Neuron (in vitro differentiated cells): ENCODE measurements around the gene LGI2.

Experiments
- H2AFZ ChIP-seq: one replicate; pipeline ENCODE4 v1.6.1; 2013; ENCODE audit warnings: low read depth, mild to moderate bottlenecking, inconsistent platforms, low read length, moderate library complexity
- H3K27me3 ChIP-seq: one replicate; pipeline ENCODE4 v1.6.1; 2013; ENCODE audit warnings: low read length; ENCODE audit not compliant: insufficient read depth
- H3K36me3 ChIP-seq: one replicate; pipeline ENCODE4 v1.6.1; 2013; ENCODE audit warnings: low read length; ENCODE audit not compliant: insufficient read depth
- H3K4me1 ChIP-seq: one replicate; pipeline ENCODE4 v1.6.1; 2013; ENCODE audit warnings: low read length; ENCODE audit not compliant: insufficient read depth
- H3K4me3 ChIP-seq: 2 replicates; pipeline ENCODE4 v1.5.1; 2013; ENCODE audit warnings: mild to moderate bottlenecking, low read length, moderate library complexity
- H3K9me3 ChIP-seq: one replicate; pipeline ENCODE4 v1.6.1; 2013; ENCODE audit warnings: low read length

LGI2 gene

DNA sequence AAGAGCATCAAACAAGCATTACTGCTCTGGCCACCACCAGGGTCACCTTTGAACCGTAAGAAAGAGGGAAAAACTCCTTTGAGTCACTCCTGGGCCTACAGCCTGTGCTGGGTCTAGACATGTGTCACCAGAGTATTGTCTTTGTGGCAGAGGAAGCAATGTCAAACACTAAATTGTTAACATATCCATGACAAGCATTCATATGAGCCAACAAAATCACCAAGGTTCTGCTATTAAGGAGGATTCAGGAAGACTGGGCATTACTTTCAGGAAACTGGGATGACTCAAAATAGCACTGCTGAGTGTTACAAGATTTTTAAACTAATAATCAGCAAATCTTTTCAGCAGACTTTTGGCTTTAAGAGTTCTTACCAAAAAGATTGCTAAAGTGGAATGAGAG, 28.1 kb downstream of the LGI2 start:
- Histone ChIP-seq H2AFZ (no peak overlapping the region), H3K4me1 (no peaks in the 10 kb centered on the region), H3K9me3 (peaks cover under 1% of the 10 kb centered on the region), H3K36me3 (no peaks in the 10 kb centered on the region), H3K27me3 (no peaks in the 10 kb centered on the region), H3K4me3 (no peak overlapping the region)

- no peak overlapping the region for H3K4me3 ChIP-seq
- H2AFZ ChIP-seq = no peak overlapping the region
- H3K27me3 ChIP-seq = no peaks in the 10 kb centered on the region
- no peaks in the 10 kb centered on the region for H3K4me1 ChIP-seq
- no peaks in the 10 kb centered on the region for H3K9me3 ChIP-seq
- H3K36me3 ChIP-seq = no peaks in the 10 kb centered on the region
These were observed 29.2 kb downstream of the LGI2 start for GRCh38 chr4:25001509-25001908.

DNA sequence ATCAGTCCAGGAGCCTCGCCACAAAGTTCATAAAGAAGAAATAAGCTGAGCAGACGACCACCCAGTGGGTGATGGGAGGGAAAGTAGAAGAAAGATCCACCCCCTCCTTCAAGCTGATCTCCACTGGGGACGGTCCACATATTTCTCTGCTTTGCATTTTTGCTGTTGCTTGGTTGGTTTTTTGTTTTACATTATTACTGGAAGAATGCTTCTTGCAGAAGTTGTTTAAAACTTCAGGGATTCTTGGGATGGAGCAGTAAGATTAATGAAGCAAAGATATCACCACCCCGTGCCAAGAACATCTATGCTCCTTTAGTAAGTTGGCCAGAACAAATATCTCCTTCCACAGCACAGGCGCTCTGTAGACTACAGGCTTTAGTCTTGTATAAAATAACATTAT, 30.1 kb downstream of the LGI2 start:
- H3K4me3 ChIP-seq = no peak overlapping the region
- no peaks in the 10 kb centered on the region for H3K4me1 ChIP-seq
- no peaks in the 10 kb centered on the region for H3K27me3 ChIP-seq
- H3K36me3 ChIP-seq = no peaks in the 10 kb centered on the region
- no peak overlapping the region for H2AFZ ChIP-seq
- no peaks in the 10 kb centered on the region for H3K9me3 ChIP-seq

DNA sequence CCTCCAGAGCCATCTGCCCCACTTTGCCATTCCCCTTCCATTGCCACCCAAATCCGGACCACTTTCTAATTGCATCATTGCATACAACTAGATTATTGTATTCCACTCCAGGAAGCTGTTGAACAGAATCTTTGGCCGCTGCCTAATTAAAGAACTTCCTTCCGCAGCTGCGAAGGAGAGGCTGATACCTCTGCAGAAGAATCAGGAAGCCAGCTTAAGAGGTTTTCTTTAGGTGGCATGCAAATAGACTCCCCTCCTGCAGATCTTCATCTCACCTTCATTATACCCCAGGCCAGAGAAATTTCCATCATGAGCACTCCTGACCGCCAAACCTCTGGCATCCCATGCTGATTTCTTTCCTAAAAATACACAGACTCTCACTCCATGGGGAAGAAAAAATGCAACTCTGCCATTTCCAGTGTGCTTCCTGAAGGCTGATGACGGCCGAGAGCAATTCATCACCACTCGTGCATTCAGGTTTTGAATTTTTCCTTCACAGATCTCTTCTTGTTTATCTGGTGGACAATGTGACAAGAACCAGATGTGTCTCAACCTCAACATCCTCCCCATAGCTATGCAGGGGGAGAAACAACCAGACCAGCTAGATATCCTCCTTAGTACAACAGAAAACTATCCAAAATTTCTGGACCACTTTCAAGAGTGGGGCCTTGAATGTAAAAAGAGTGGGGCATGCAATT, 31.2 kb downstream of the LGI2 start:
- H2AFZ ChIP-seq = no peak overlapping the region
- no peaks in the 10 kb centered on the region for H3K4me1 ChIP-seq
- no peaks in the 10 kb centered on the region for H3K36me3 ChIP-seq
- H3K27me3 ChIP-seq = no peaks in the 10 kb centered on the region
- H3K4me3 ChIP-seq = no peak overlapping the region
- H3K9me3 ChIP-seq = no peaks in the 10 kb centered on the region

DNA sequence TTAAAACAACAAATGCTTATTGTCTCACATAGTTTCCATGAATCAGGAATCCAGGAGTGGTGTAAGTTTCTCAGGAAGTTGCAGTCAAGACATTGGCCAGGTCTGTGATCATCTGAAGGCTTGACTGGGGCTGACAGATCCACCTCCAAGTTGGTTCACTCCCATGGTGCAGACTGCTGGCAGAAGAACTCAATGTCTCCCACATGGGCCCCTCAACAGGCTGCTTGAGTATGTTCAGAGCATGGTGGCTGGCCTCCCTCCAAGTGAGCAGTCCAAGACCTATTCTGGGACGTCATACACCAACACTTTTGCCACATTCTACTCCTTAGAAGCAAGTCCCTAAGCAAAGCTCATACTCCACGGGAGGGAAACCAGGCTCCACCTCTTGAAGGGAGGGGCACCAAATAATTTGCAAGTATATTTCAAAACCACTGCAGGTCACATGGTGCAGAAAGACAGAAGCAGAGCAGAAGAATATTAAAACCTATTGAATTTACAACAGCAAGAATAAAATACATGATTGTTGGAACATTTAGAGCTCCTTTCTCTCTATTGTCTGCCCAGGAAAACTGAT, 35.3 kb downstream of the LGI2 start:
- Histone ChIP-seq H3K4me1 (no peaks in the 10 kb centered on the region), H3K9me3 (no peaks in the 10 kb centered on the region), H2AFZ (no peak overlapping the region), H3K36me3 (no peaks in the 10 kb centered on the region), H3K4me3 (no peak overlapping the region), H3K27me3 (no peaks in the 10 kb centered on the region)

- Histone ChIP-seq H3K4me1 (no peaks in the 10 kb centered on the region), H3K36me3 (no peaks in the 10 kb centered on the region), H3K27me3 (no peaks in the 10 kb centered on the region), H3K9me3 (no peaks in the 10 kb centered on the region), H3K4me3 (no peak overlapping the region), H2AFZ (no peak overlapping the region)
These were observed 37.1 kb downstream of the LGI2 start for GRCh38 chr4:24993551-24994080.

- H2AFZ ChIP-seq = no peak overlapping the region
- H3K4me3 ChIP-seq = no peak overlapping the region
- no peaks in the 10 kb centered on the region for H3K36me3 ChIP-seq
- no peaks in the 10 kb centered on the region for H3K9me3 ChIP-seq
- no peaks in the 10 kb centered on the region for H3K4me1 ChIP-seq
- no peaks in the 10 kb centered on the region for H3K27me3 ChIP-seq
These were observed 37.8 kb downstream of the LGI2 start for GRCh38 chr4:24992968-24993367.

DNA sequence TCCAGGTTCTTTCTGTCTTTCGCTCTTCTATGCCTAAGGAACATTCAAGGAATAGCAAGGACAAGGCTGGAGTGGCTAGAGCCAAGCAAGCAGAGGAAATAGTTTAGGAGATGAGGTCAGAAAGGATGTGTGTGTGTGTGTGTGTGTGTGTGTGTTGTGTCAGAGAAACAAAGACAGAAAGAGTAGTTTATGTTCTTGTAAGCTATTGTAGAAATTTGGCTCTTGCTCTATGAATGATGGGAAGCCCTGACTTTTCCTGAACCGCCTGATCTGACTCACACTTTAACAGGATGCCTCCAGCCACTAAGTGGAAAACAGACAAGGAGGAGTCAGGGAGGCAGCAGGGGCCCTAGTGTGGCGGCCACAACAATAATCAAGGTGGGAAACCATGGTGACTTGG, 39.7 kb downstream of the LGI2 start:
- H3K9me3 ChIP-seq = no peaks in the 10 kb centered on the region
- H3K36me3 ChIP-seq = no peaks in the 10 kb centered on the region
- H3K4me3 ChIP-seq = no peak overlapping the region
- no peaks in the 10 kb centered on the region for H3K27me3 ChIP-seq
- H3K4me1 ChIP-seq = no peaks in the 10 kb centered on the region
- H2AFZ ChIP-seq = no peak overlapping the region

DNA sequence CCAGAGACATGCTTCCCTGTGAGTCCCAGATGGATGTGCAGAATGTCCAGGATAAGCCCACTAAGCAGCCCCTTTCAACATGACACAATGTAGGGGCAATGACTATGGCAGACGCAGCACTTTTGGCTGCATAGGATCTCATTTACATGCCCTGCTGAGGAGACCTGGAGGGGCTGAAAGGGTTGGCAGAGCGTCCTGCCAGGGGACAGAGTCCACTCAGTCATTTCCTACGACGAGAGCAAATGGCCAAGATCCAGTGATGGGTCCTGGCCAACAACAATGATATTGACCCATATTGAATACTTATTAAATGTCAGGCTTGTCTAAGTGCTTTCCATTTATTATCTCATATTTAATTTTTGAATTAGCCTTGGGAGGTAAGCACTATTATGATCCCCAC, 41.4 kb downstream of the LGI2 start:
- Histone ChIP-seq H3K4me3 (no peak overlapping the region), H3K9me3 (no peaks in the 10 kb centered on the region), H3K27me3 (no peaks in the 10 kb centered on the region), H3K36me3 (no peaks in the 10 kb centered on the region), H2AFZ (no peak overlapping the region), H3K4me1 (no peaks in the 10 kb centered on the region)

DNA sequence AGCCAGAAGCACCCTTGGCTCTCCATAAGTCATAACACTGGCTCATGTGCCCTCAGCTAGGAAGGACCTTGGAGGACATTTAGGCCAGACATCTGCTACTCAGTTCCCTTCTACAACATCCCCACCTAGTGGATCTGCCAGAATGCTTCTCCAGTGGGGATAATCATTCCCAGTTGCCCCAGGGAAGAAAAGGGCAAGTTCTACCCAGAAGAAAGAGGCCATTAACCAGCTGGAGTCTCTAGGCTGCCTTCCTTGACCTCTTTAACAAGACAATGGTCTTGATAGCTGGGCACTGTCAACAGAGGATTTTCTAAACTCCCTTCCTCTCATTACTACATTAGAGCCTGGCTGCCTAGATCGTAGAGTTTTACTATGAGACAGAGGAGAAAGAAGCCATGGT, 42.0 kb downstream of the LGI2 start:
- H3K4me3 ChIP-seq = no peak overlapping the region
- no peaks in the 10 kb centered on the region for H3K27me3 ChIP-seq
- H3K36me3 ChIP-seq = no peaks in the 10 kb centered on the region
- H3K9me3 ChIP-seq = no peaks in the 10 kb centered on the region
- no peak overlapping the region for H2AFZ ChIP-seq
- H3K4me1 ChIP-seq = no peaks in the 10 kb centered on the region

DNA sequence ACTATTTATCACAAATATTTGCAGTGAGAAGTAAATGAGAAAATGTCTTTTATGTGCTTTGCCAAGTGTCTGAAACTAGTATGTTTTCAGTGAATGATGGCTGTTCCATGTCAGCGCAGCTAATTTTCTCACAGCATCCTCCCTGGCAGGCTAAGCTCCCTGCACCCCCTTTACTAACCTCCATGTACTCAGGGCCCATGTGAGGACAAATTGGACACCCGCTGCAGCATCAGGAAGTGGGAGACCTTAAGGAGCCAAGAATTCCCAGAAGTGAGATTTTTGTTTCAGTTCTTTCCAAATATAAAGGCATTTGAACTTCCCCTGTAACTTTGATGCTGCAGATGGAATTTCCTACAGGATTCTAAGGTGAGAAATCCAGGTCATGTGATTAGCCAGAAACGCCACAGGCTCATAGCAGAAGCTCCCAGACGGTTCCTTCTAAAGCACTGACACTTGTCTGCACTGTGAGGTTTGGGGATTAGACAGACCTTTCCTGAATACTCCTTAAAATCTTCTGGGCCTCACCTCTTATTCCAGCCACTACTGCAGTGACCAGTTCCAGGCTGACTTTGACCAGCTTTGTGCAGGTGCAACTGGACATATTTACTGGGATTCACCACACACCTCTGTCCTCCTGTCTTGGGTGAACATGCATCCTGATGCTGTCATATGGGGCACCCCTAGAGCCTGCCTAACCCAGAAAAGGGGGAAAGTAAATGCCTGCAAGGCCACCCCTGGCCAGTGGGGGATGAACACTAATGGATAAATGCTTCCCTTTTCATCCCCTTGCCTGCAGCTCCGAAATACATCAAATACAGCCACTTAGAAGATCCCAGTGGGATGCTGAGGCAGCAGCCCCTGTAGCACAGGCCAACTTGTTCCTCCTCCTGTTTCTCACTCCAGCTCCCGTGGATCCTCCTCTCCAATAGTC, 45.9 kb downstream of the LGI2 start:
- Histone ChIP-seq H3K4me3 (no peak overlapping the region), H3K27me3 (no peaks in the 10 kb centered on the region), H3K36me3 (no peaks in the 10 kb centered on the region), H3K9me3 (no peaks in the 10 kb centered on the region), H3K4me1 (peaks cover 4% of the 10 kb centered on the region), H2AFZ (no peak overlapping the region)

DNA sequence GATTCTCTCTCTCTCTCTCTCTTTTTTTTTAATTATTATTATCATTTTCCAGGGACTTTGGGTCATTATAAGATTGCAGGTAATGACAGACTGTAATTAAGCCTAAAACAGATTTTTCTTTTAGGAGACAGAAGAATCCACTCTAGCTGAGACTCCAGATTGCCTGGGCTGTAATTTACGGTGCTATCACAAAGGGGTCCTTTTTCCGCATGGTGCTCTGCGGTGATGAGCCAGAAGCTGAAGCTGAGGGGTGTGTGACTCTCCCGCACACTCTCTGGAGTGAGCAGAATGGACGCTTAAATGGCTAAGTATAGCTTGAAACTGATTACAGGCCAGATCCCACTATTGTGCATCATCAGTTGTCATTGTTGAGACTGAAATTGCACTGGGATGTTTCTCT, 50.0 kb downstream of the LGI2 start:
- Histone ChIP-seq H3K4me3 (no peak overlapping the region), H3K36me3 (no peaks in the 10 kb centered on the region), H3K4me1 (peaks cover 4% of the 10 kb centered on the region), H3K27me3 (no peaks in the 10 kb centered on the region), H2AFZ (no peak overlapping the region), H3K9me3 (no peaks in the 10 kb centered on the region)

- H3K9me3 ChIP-seq = no peaks in the 10 kb centered on the region
- H2AFZ ChIP-seq = no peak overlapping the region
- H3K4me1 ChIP-seq = peaks cover 4% of the 10 kb centered on the region
- H3K27me3 ChIP-seq = no peaks in the 10 kb centered on the region
- H3K4me3 ChIP-seq = no peak overlapping the region
- no peaks in the 10 kb centered on the region for H3K36me3 ChIP-seq
These were observed 50.6 kb downstream of the LGI2 start for GRCh38 chr4:24980064-24980690.
